PFSK-1 (cell line): ENCODE results near the gene DUXB.

Source experiments
- FOXP2 ChIP-seq: optimal IDR thresholded peaks from 2 replicates; pipeline ENCODE3; 2011; ENCODE audit warnings: borderline replicate concordance, control low read depth, inconsistent platforms; ENCODE audit not compliant: insufficient read depth; ENCODE audit errors: extremely low read length, extremely low read depth
- POLR2AphosphoS5 ChIP-seq: IDR thresholded peaks from 2 replicates; pipeline ENCODE4 v1.6.1; 2012; ENCODE audit warnings: low read depth, mild to moderate bottlenecking, control low read depth, low read length, moderate library complexity
- REST ChIP-seq, 2 experiments: IDR thresholded peaks; 2 replicates each; pipeline versions ENCODE4 v1.6.1 to v1.8.0; 2011 to 2012; ENCODE audit warnings: low read depth in 2 of 2, low read length in 2 of 2, control low read depth in 1 of 2, inconsistent platforms in 1 of 2, mild to moderate bottlenecking in 1 of 2, moderate library complexity in 1 of 2; ENCODE audit not compliant: insufficient read depth in 1 of 2
- SIN3A ChIP-seq: IDR thresholded peaks from 2 replicates; pipeline ENCODE4 v1.6.1; 2012; ENCODE audit warnings: mild to moderate bottlenecking, low read length, moderate library complexity, borderline replicate concordance; ENCODE audit not compliant: insufficient read depth
- TAF1 ChIP-seq: IDR thresholded peaks from 2 replicates; pipeline ENCODE4 v1.6.1; 2012; ENCODE audit warnings: low read length, control low read depth, borderline replicate concordance; ENCODE audit not compliant: insufficient read depth

DUXB gene

GRCh38 chr16:75733305-75734211 lies 32.3 kb upstream of the DUXB start:
- no peak for TF ChIP-seq REST (IDR thresholded peaks at IDR 0.05; ENCODE audit: insufficient read depth in 1 of 2, low read depth in 2 of 2, low read length in 2 of 2)
- TF ChIP-seq SIN3A = no peak
- TF ChIP-seq TAF1 = no peak
- TF ChIP-seq FOXP2 = no peak
- no peak for TF ChIP-seq POLR2AphosphoS5

- no peak for TF ChIP-seq FOXP2
- no peak for TF ChIP-seq SIN3A
- no peak for TF ChIP-seq POLR2AphosphoS5
- no peak for TF ChIP-seq TAF1
- no peak for TF ChIP-seq REST (IDR thresholded peaks at IDR 0.05; ENCODE audit: insufficient read depth in 1 of 2, low read depth in 2 of 2, low read length in 2 of 2)
These were observed 31.6 kb upstream of the DUXB start for GRCh38 chr16:75732871-75733270.

- TF ChIP-seq POLR2AphosphoS5 (no peak), REST (IDR thresholded peaks at IDR 0.05; ENCODE audit: insufficient read depth in 1 of 2, low read depth in 2 of 2, low read length in 2 of 2) (no peak), FOXP2 (no peak), SIN3A (no peak), TAF1 (no peak)
These were observed 26.0 kb upstream of the DUXB start for GRCh38 chr16:75727221-75727620.

GRCh38 chr16:75726390-75726789 lies 25.1 kb upstream of the DUXB start, which contains the start of gene CPHXL:
TSS of gene CPHXL (minus strand) at chr16:75726490. CDS start at chr16:75726442, 48 bp downstream.
- TF ChIP-seq SIN3A (no peak), FOXP2 (no peak), TAF1 (no peak), POLR2AphosphoS5 (no peak)

GRCh38 chr16:75718452-75718851 lies 17.2 kb upstream of the DUXB start:
- TF ChIP-seq SIN3A (no peak), TAF1 (no peak), REST (IDR thresholded peaks at IDR 0.05; ENCODE audit: insufficient read depth in 1 of 2, low read depth in 2 of 2, low read length in 2 of 2) (no peak), POLR2AphosphoS5 (no peak), FOXP2 (no peak)
